ENCODE measurements around the gene PEAR1.

The PEAR1 gene

GRCh38 chr1:156882543-156882942 is 11.0 kb upstream of the PEAR1 start:
- no peak overlapping the region for H3K4me3 ChIP-seq (ENCODE audit: low read depth, low read length)

- no peak overlapping the region for H3K4me3 ChIP-seq (ENCODE audit: low read depth, low read length)
Observed at GRCh38 chr1:156883919-156884318, 9.6 kb upstream of the PEAR1 start.

- no peak overlapping the region for H3K4me3 ChIP-seq (ENCODE audit: low read depth, low read length)
Observed at GRCh38 chr1:156884560-156885184, 8.8 kb upstream of the PEAR1 start.

GRCh38 chr1:156885314-156885713 is 8.2 kb upstream of the PEAR1 start:
- H3K4me3 ChIP-seq (ENCODE audit: low read depth, low read length), result no peak overlapping the region

GRCh38 chr1:156885880-156886355 is 7.6 kb upstream of the PEAR1 start:
- H3K4me3 ChIP-seq (ENCODE audit: low read depth, low read length), result no peak overlapping the region

DNA sequence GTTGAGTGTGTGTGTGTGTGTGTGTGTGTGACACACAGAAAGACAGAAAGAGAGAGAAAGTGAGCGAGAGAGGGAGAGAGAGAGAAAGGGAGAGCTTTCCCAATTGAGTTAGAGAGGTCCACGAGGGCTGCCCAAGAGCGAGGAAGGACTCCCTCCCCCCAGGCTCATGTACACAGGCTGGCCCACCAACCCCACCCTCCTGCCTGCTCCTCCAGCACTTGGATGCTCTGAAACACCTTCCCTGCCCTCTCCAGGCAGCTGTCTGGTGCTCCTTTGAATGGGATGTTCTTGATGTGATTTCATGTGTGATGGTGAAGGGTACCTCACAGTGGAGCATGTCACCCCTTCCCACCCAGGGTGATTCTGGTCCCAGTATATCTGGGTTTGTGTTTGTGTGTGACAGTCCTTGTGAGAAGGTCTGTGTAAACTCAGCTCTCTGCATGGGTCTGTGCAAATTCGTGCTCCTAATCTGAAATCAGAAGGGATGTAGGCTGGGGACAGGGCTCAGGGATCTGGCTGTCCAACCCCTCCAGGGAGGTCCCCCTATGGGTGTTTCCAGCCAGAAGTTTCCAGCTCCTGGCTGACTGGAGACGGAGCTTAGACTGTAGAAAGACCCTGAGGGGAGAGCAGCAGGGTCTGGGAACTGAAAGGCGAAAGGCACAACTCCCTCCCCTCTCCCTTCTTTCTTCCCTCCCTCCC is 6.8 kb upstream of the PEAR1 start:
- H3K4me3 ChIP-seq (ENCODE audit: low read depth, low read length), result no peak overlapping the region

- no peak overlapping the region for H3K4me3 ChIP-seq (ENCODE audit: low read depth, low read length)
Observed at GRCh38 chr1:156887317-156887716, 6.2 kb upstream of the PEAR1 start.

- H3K4me3 ChIP-seq (ENCODE audit: low read depth, low read length), result no peak overlapping the region
Observed at GRCh38 chr1:156887734-156888133, 5.8 kb upstream of the PEAR1 start.

GRCh38 chr1:156889802-156890580 is 3.5 kb upstream of the PEAR1 start:
- no peak overlapping the region for H3K4me3 ChIP-seq (ENCODE audit: low read depth, low read length)

GRCh38 chr1:156892190-156893047 is 1.1 kb upstream of the PEAR1 start:
- H3K4me3 ChIP-seq (ENCODE audit: low read depth, low read length), result no peak overlapping the region

GRCh38 chr1:156894001-156894400 is 483 bp downstream of the PEAR1 start:
- no peak overlapping the region for H3K4me3 ChIP-seq (ENCODE audit: low read depth, low read length)

- H3K4me3 ChIP-seq (ENCODE audit: low read depth, low read length), result no peak overlapping the region
Observed at GRCh38 chr1:156894711-156895454, 1.4 kb downstream of the PEAR1 start.

DNA sequence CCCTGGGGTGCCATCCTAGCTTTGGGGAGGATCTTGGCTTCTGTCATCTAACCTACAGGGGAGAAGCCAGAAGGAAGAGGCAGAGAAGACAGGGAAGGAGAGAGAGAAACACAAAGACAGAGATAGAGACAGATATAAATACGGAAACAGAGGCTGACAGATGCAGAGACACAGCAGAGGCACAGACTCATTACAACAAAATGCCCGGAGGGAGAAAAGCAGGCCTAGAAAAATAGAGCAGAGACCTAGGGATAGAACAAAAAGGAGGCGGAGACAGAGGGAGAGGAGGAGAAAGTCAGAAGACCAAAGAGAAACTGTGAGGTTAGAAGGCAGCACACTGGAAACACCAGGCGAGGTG is 1.9 kb downstream of the PEAR1 start:
- H3K4me3 ChIP-seq (ENCODE audit: low read depth, low read length), result no peak overlapping the region

- H3K4me3 ChIP-seq (ENCODE audit: low read depth, low read length), result no peak overlapping the region
Observed at GRCh38 chr1:156895927-156896326, 2.4 kb downstream of the PEAR1 start.

GRCh38 chr1:156896490-156897033 is 3.0 kb downstream of the PEAR1 start:
- H3K4me3 ChIP-seq (ENCODE audit: low read depth, low read length), result no peak overlapping the region

- H3K4me3 ChIP-seq (ENCODE audit: low read depth, low read length), result no peak overlapping the region
Observed at GRCh38 chr1:156897078-156897825, 3.7 kb downstream of the PEAR1 start.

DNA sequence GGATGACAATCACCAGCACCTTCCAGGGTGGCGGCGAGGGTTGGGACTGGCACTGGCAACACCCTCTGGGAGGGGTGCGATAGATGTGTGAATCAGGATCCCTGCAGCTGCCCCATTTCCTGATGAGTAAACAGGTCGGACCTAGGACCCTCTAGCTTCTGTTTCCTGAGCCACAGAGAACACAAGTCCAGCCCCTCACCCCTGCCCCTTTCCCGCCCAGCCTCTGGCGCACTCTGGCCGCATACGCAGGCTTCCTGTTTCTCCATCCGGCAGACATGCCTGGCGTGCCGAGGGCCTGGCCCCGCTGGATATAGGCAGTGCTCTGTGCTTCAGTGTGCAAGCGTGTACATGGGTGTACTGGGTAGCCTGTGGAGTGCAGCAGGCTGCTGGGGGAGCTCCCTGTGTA is 4.6 kb downstream of the PEAR1 start:
- H3K4me3 ChIP-seq (ENCODE audit: low read depth, low read length), result no peak overlapping the region

DNA sequence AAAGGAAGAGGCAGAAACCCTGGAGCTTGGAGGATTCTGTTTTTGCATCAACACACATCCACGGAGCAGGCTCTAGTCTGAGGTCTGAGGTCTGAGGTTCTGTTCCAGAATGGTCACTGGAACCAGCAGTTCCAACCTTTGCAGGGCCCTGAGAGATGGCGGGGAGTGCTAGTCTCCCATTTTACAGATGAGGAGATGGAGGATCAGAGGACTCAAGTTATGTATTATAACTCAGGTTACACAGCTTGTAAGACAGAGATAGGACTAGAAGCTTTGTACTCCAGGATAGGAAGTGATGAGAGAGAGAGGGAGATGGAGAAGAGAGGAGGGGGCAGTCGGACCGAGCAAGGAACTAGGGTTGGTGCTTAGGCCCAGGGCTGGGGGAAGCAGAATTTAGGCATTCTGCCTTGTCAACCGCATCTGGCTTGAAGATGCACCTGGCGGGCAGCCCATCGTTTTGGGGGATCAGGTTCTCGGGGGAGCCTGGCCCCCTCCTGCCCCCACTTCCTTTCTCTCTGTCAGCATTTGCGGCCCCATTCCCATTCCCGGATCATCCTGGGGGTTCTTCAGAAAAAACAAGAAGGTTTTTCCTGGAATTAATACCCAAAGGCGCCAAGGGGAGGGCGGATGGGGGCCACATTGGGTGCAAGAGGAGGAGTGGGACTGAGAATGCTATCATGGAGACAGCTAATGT is 5.6 kb downstream of the PEAR1 start:
- H3K4me3 ChIP-seq (ENCODE audit: low read depth, low read length), result no peak overlapping the region
